Left hindlimb (tissue), 1 donor: ENCODE measurements around the gene STEAP3.

Experiments used
- DNase-seq: peaks from one replicate; pipeline ENCODE4 v3.0.0-alpha.2; 2018

Gene STEAP3

GRCh38 chr2:119304847-119305246 is 81.2 kb downstream of the STEAP3 start:
- DNase-seq: no peak

- DNase-seq: no peak
Observed at GRCh38 chr2:119305497-119306195, 82.0 kb downstream of the STEAP3 start.

- DNase-seq: no peak
Observed at GRCh38 chr2:119306196-119306590, 82.6 kb downstream of the STEAP3 start.

GRCh38 chr2:119307419-119308140 is 83.9 kb downstream of the STEAP3 start:
- no peak for DNase-seq

- DNase-seq: no peak
Observed at GRCh38 chr2:119308793-119309330, 85.2 kb downstream of the STEAP3 start.

- DNase-seq: no peak
Observed at GRCh38 chr2:119311371-119311770, 87.7 kb downstream of the STEAP3 start.

- no peak for DNase-seq
Observed at GRCh38 chr2:119311831-119312230, 88.2 kb downstream of the STEAP3 start.
